AG09319 (cell line): ENCODE data around the gene XCR1.
"Not testable (repeated sequence)": the region's sequence is repeated elsewhere in the genome, so short reads cannot be mapped to it uniquely, and the experiment has no call there.

Experiments used
- DNase-seq: peaks from one replicate; pipeline ENCODE4 v3.0.0-alpha.2; 2010; ENCODE audit warnings: low read depth; ENCODE audit errors: extremely low read depth
- TF ChIP-seq, protein P1 (sequence below): IDR thresholded peaks from 2 replicates; pipeline ENCODE4 v1.5.1; 2011; ENCODE audit warnings: low read depth, mild to moderate bottlenecking, inconsistent platforms, low read length, moderate library complexity

Gene XCR1

DNA sequence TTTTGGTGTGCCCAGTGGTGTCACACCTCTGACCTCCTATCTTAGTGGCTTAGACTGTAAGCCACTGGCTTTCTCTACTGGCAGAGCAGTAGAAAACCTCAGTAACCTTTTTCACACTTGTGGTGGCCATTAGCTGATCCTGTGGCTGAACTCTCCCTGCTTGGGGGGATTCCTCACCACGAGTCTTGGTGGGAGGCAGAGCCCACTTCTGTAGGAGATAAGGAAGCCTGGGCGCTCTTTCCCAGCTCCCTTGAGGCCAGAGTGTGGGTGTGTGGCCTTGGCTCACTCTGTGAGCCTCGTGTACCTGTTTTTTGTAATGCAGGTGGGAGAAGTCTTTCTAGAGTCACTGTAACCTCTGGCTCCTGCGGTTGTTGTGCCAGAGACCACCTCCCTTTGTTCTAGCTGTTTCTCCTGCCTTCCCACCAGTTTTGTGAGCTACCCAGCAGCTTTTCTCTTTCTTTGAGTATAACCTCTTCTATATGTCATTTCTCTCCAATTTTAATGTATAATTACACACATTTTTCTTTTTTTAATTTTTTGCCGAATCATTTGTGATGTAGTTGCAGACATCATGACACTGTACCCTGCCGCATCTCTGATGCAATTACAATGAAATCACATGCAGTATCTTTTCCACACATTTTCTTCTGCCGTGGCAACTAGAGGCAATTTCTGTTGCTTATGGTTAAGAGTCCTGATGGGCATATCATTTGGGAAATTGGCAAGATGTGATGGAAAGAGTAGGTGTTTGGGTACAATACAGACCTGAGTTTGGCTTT, 13.8 kb downstream of the XCR1 start:
- DNase-seq = no peak
- TF ChIP-seq, protein P1, sequence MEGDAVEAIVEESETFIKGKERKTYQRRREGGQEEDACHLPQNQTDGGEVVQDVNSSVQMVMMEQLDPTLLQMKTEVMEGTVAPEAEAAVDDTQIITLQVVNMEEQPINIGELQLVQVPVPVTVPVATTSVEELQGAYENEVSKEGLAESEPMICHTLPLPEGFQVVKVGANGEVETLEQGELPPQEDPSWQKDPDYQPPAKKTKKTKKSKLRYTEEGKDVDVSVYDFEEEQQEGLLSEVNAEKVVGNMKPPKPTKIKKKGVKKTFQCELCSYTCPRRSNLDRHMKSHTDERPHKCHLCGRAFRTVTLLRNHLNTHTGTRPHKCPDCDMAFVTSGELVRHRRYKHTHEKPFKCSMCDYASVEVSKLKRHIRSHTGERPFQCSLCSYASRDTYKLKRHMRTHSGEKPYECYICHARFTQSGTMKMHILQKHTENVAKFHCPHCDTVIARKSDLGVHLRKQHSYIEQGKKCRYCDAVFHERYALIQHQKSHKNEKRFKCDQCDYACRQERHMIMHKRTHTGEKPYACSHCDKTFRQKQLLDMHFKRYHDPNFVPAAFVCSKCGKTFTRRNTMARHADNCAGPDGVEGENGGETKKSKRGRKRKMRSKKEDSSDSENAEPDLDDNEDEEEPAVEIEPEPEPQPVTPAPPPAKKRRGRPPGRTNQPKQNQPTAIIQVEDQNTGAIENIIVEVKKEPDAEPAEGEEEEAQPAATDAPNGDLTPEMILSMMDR = no peak

DNA sequence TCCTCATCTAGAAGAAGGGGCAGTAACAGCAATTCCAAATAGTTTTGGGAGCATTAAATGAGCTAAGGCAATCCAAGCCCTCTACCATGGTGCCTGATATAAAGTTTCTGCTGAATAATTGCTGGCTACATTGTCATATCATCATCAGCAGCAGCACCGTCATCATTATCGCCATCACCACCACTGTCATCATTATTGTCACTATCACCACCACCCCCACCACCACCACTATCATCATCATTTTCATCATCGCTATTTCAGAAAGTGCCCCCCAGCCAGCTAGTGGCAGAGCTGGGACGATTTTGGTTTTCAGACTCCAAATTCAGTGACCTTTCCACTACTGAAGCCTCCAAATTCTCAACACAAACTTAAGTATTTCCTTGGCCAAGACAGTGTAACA, 15.0 kb downstream of the XCR1 start:
- no peak for DNase-seq
- TF ChIP-seq, protein P1 = no peak

DNA sequence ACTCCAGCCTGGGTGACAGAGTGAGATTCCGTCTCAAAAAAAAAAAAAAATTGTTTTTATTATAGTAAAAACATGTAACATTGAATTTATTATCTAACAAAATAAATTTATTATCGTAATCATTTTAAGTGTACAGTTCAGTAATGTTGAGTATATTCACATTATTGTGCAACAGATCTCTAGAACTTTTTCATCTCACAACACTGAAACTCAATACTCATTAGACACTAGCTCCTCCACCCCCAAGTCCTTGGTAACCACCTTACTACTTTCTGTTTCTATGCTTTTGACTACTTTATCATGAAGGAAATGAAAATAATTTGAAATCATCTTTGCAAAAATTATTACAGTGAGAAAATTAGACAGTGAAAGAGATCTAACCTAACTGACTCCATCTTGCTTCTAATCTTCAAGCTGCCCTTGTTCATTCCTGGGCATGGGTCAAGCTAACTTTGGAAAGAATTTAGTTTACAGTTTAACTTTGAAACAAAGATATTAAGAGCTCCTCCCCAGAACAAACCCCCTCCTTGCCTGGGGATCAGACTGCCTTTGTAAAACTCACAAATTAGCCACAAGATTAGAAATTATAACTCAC, 16.7 kb downstream of the XCR1 start:
- TF ChIP-seq, protein P1 = no peak
- DNase-seq = no peak

DNA sequence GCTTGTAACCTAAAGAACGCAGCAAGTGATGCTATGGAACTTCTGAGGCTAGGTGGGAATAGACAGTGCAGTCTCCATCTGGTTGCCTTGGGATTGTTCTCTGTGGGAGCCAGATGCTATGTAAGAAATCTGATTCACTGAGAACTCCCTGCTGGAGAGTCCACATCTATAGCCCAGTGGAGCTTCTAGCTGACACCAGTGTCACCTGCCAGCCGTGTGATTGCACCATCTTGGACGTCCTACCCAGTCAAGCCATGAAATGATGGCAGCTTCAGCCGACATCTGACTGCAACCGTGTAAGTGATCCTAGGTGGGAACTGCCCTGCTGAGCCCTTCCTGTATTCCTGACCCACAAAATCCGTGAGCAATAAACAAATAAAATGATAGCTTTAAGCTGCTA, 19.2 kb downstream of the XCR1 start:
- TF ChIP-seq, protein P1 = no peak
- no peak for DNase-seq

DNA sequence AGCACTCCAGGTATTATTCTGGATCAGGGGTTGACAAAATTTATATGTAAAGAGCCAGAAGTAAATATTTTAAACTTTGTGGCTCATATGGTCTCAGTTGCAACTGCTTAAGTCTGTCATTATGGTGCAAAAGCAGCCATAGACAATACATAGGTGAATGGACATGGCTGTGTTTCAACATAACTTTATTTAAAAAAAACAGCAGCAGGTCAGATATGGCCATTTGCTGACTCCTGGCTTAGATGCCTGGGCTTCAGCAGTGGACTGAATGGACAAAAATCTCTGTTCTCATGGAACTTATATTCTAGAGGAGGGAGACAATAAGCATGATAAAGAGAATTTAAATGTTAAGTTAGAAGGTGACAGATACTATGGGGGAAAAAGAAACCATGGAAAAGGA, 20.0 kb downstream of the XCR1 start:
- TF ChIP-seq, protein P1 = no peak

GRCh38 chr3:46006238-46007032, 20.8 kb downstream of the XCR1 start:
- no peak for DNase-seq
- TF ChIP-seq, protein P1 = no peak

More for the DNA sequence above, 20.0 kb downstream of the XCR1 start:
- no peak for DNase-seq

- DNase-seq = not testable (repeated sequence)
These were observed 23.6 kb downstream of the XCR1 start for GRCh38 chr3:46003706-46004105.
